ENCODE results near the gene MYH14.
A peak's percentile ranks its signal among the peaks of the same experiment; 100 is the strongest.

The MYH14 gene

DNA sequence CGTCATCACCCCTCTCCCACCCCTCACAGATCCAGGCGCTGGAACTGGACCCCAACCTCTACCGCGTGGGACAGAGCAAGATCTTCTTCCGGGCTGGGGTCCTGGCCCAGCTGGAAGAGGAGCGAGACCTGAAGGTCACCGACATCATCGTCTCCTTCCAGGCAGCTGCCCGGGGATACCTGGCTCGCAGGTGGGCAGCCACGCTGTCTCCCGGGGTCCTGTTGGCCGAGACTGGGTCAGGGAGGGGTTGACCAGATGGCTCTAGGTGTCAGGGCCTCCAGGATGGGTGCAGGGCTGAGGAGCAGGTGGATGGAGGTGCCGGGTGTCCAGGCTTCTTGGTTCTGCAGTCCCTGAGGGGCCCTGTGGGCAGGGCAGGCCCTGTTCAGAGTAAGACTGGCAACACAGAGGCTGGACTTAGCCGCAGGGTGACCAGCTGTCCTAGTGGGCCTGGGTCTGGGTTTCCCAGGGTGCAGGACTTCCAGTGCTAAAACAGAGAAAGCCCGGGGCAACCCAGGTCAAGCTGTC, 58.1 kb downstream of the MYH14 start:
- DNase-seq = no peak
- ATAC-seq = no peak

DNA sequence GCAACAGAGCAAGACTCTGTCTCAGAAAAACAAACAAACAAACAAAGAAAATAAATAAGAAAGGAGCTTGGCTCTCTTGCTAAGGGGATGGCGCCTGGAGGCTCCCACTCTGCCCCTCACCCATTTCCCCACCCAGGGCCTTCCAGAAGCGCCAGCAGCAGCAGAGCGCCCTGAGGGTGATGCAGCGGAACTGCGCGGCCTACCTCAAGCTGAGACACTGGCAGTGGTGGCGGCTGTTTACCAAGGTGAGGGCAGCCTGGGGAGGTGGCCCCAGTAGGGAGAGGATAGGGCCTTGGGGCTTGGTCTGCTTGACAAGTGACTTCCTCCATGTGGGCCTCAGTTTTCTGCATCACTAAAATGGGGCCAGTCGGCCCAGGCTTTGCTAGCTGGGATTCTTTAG, 59.8 kb downstream of the MYH14 start:
- no peak for ATAC-seq

GRCh38 chr19:50264483-50265186, 61.2 kb downstream of the MYH14 start:
- no peak for DNase-seq

More for the DNA sequence above, 59.8 kb downstream of the MYH14 start:
- no peak for DNase-seq

DNA sequence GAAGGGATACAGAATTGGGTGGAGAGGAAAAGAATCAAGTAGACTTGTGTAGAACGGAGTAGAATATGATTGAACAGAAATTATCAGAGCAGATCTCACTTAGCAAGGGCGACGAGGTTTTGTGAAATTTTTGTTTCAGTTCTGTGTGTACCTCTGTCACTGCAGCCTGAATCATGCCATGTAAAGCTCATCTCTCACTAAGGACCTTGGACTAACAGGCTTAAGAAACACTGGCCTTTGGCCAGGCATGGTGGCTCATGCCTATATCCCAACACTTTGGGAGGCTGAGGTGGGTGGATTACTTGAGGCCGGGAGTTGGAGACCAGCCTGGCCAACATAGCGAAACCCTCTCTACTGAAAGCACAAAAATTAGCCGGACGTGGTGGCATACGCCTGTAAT, 62.6 kb downstream of the MYH14 start:
- no peak for DNase-seq
- no peak for ATAC-seq

More at GRCh38 chr19:50264483-50265186, 61.2 kb downstream of the MYH14 start:
- ATAC-seq = no peak

- peak; percentile 48 for DNase-seq
- ATAC-seq = peak; percentile 8
Observed at GRCh38 chr19:50266896-50267295, 63.5 kb downstream of the MYH14 start.

DNA sequence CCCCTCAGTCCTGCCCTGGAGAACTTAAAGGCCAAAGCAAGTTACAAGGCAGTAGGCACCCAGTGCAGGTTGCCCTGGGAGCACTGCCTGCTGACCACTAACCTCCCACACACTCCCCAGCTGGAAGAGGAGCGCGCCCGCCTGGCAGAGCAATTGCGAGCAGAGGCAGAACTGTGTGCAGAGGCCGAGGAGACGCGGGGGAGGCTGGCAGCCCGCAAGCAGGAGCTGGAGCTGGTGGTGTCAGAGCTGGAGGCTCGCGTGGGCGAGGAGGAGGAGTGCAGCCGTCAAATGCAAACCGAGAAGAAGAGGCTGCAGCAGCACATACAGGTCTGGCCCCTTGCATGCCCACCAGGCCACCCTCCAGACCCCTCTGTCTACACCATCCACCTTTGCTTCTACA, 64.6 kb downstream of the MYH14 start:
- no peak for DNase-seq
- ATAC-seq = no peak

DNA sequence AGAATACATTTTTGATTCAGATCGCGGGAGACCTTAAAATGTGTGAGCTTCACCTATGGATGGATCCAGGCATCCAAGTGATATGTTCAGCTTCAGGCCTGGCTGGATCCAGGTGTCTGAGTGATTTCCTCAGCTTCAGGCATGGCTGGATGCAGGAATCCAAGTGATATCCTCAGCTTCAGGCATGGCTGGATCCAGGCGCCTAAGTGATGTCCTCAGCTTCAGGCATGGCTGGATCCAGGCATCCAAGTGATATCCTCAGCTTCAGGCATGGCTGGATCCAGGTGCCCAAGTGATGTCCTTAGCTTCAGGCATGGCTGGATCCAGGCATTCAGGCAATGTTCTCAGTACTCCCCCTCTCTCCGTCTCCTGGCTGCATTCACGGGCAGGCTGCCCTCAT, 65.1 kb downstream of the MYH14 start:
- ATAC-seq = no peak

GRCh38 chr19:50269653-50270052, 66.2 kb downstream of the MYH14 start:
- no peak for ATAC-seq
- no peak for DNase-seq

More for the DNA sequence above, 65.1 kb downstream of the MYH14 start:
- DNase-seq = no peak

GRCh38 chr19:50272263-50272897, 69.0 kb downstream of the MYH14 start:
- DNase-seq (no peak), ATAC-seq (no peak)

GRCh38 chr19:50273821-50274220, 70.4 kb downstream of the MYH14 start:
- ATAC-seq (no peak), DNase-seq (no peak)

DNA sequence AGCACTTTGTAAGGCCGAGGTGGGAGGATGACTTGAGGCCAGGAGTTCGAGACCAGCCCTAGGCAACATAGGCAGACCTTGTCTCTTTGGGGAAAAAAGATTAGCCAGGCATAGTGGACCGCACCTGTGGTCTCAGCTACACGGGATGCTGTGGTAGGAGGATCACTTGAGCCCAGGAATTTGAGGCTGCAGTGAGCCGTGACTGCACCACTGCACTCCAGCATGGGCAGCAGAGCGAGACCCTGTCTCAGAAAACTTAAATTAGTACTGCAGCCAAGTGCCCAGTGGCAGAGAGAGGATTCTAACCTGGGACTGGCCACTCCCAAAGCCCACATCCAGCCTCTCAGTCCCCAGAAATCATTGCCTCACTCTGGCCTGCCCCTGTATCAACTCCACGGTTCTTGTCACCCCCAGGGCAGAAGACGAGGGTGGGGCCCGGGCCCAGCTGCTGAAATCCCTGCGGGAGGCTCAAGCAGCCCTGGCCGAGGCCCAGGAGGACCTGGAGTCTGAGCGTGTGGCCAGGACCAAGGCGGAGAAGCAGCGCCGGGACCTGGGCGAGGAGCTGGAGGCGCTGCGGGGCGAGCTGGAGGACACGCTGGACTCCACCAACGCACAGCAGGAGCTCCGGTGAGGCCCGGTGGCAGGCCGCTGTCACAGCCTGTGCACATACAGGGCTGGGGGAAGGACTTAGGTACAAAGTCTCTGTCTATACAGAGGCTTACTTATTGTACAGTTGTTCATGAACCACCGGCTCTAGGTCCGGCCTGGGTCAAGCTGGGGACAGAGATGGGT, 72.4 kb downstream of the MYH14 start:
- no peak for ATAC-seq
- DNase-seq = no peak

DNA sequence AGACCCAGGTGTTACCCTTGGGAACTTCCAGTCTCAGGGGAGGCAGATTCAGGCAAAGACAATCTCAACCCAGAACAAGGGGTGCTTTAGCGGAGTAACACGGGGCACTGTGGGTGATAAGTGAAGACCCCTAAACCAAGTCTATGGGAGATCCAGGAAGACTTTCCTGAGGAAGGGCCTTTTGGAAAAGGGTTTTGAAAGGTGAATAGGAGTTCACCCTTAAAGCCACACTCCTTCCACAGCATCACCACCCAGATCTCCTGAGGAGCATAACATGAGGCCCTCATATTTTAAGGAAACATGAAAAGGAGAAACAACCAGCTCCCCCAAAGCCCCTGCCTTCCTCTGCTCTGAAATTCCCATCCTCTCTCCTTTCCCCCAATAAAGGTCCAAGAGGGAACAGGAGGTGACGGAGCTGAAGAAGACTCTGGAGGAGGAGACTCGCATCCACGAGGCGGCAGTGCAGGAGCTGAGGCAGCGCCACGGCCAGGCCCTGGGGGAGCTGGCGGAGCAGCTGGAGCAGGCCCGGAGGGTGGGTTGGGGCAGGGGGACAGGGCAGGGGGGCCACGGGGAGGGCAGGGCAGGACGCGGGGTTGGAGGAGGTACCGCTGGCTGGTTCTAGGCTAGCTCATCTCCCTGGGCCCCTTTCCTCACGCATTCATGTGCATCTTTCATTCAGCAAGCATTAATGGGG, 73.1 kb downstream of the MYH14 start:
- ATAC-seq (no peak), DNase-seq (no peak)

DNA sequence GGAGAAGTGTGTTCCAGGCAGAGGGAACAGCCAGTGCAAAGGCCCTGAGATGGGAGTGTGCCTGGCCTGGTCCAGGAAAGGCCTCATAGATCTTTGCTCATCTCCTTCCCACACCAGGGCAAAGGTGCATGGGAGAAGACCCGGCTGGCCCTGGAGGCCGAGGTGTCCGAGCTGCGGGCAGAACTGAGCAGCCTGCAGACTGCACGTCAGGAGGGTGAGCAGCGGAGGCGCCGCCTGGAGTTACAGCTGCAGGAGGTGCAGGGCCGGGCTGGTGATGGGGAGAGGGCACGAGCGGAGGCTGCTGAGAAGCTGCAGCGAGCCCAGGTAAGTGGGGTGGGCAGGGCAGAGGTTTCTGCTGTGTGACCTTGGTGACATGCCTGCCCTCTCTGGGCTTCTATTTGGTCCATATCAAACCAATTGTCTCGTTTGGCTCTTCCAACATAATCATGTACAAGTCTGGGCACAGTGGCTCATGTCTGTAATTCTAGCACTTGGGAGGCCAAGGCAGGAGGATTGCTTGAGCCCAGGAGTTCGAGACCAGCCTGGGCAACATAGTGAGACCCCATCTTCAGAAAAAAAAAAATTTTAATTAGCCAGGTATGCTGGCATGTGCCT, 74.7 kb downstream of the MYH14 start:
- ATAC-seq (no peak), DNase-seq (no peak)

- ATAC-seq = no peak
- DNase-seq = no peak
Observed at GRCh38 chr19:50280074-50280473, 76.7 kb downstream of the MYH14 start.

DNA sequence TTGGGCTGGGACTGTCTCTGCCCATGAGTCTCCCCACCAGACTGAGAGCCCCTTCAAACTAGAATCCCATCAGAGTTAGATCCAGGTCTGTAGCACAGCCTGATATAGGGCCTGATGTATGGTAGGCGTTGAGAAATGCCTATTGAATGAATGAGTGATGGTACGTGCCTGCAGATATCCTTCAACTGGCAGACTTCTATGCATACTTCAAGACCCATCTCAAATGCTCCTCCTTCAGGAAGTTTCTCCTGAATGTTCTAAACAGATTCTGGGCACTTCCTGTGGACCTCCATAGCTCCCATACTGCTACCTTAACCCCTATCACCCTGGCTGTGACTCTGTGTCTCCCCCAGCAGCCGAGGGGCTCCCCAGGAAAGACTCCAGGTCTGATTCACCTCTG, 77.6 kb downstream of the MYH14 start:
- DNase-seq (no peak), ATAC-seq (no peak)

GRCh38 chr19:50281491-50281890, 78.1 kb downstream of the MYH14 start:
- ATAC-seq (no peak), DNase-seq (no peak)

GRCh38 chr19:50285833-50286232, 82.4 kb downstream of the MYH14 start:
- DNase-seq (no peak), ATAC-seq (no peak)

- DNase-seq = no peak
- ATAC-seq = no peak
Observed at GRCh38 chr19:50286443-50286842, 83.0 kb downstream of the MYH14 start.

- no peak for ATAC-seq
- DNase-seq = no peak
Observed at GRCh38 chr19:50287331-50287730, 83.9 kb downstream of the MYH14 start.

GRCh38 chr19:50288954-50289353, 85.5 kb downstream of the MYH14 start:
- ATAC-seq (no peak), DNase-seq (no peak)

DNA sequence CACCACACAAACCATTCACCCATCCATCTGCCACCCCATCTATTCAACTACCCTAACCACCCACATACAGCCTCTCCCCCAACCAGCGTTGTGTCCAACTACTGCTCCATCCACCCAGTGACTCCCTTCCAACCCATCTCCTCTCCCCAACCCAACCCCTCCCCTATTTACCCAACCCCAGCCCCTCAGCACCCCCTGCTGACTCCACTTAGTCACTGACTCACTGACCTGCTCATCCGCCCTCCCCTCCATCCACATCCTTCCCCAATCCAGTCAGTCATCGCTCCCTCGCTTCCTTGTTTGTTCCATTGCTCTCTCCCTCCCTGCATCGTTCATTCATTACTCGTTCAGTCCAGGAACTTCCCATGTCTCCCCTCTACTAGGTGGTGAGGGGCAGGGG, 86.6 kb downstream of the MYH14 start:
- ATAC-seq = no peak
- no peak for DNase-seq

- no peak for DNase-seq
- no peak for ATAC-seq
Observed at GRCh38 chr19:50290775-50291174, 87.4 kb downstream of the MYH14 start.

Measured in stimulated activated naive CD8-positive, alpha-beta T cell treated with anti-CD3 and anti-CD28 coated beads, Interleukin-15, Interleukin-2, amounts not matched to agents 100 U/mL and 50 U/mL, for 24 hours (primary cell).